HG03432 (cell line): ENCODE data around the gene APPBP2.
"Not testable (repeated sequence)": the region's sequence is repeated elsewhere in the genome, so short reads cannot be mapped to it uniquely, and the experiment has no call there.

ENCODE experiments used
- ATAC-seq: cut with Tn5 transposase; IDR thresholded peaks from one replicate; pipeline ENCODE4 v1.9.1; 2021; ENCODE audit warnings: mild to moderate bottlenecking, moderate library complexity; ENCODE audit not compliant: unreplicated experiment

APPBP2 gene

DNA sequence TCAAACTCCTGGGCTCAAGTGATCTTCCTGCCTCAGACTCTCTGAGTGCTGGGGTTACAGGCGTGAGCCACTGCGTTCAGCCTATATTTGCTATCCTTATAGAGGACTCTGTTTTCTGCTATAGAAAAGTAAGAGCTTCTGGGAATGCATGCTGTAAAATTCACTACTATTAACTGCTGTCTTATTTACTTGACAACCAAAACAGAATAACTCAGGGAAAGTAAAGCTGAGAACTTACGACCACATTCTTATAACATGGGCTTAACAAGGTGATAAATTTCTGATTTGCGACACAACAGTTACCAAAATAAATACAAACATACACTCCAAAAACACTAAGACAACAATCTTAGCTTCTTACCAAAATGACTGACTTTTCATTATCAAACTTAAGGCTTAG lies 23.9 kb downstream of the APPBP2 start:
- ATAC-seq, result no peak

DNA sequence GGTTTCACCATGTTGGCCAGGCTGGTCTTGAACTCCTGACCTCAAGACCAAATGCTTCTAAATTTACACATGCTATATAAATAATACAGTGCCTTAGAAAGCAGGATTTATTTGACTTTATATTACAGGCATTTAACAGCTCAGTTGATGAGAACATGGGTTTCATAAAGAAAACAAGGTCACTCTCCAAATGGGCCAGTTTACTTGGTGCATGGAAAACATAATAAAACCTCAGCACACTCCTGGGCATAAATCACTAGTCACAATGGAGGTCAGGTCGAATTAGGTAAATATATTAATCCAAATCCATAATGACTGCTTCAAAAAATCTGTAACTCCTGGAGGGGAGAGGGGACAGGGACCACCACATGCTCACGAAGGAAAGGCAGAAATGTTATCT lies 24.5 kb downstream of the APPBP2 start:
- ATAC-seq, result no peak

DNA sequence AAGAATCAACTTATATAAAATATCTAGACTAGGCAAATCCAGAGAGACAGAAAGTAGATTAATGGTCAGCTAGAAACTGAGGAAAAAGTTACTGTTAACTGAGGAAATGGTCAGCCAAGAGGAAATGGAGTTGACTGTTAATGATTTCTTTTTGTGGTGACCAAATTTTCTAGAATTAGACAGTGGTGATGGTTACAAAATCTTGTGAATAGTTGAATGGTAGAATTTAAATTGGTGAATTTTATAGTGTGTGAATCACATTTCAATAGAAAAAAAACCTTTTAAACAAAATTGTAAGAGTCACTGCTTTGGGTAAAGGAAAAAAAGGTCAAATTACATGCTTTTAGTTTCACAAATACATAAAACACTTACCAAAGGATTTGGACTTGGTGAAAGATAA lies 30.0 kb downstream of the APPBP2 start:
- no peak for ATAC-seq

DNA sequence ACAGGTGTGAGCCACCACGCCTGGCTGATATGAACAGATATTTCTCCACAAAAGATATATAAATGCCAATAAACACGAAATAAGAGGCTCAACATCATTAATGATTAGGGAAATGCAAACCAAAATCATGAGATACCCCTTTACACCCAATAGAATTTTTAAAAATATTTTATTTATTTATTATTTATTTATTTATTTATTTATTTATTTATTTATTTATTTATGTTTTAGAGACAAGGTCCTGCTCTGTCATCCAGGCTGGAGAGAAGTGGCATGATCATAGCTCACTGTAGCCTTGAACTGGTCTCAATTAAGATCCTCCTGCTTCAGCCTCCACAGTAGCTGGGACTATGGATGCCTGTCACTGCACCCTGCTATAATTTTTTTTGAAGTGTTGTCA lies 30.8 kb downstream of the APPBP2 start:
- ATAC-seq, result no peak

DNA sequence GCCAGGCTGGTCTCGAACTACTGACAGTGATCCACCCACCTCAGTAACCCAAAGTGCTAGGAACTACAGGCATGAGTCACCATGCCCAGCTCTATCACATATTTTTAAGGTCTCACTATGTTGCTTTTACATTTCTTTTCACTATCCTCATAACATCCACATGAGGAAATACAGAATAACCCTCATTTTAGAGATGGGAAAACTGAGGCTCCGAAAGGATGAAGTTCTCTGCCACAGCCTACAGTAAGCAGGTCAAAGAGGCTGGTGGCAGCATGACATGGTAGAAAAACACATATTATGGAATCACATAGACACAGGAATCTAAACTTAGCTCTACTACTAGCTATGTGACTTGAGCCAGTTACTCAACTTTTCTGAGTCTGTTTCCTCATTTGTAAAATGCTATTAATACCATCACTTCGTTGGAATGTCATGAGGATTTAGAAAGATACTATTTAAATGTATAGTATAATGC lies 32.2 kb downstream of the APPBP2 start:
- no peak for ATAC-seq

DNA sequence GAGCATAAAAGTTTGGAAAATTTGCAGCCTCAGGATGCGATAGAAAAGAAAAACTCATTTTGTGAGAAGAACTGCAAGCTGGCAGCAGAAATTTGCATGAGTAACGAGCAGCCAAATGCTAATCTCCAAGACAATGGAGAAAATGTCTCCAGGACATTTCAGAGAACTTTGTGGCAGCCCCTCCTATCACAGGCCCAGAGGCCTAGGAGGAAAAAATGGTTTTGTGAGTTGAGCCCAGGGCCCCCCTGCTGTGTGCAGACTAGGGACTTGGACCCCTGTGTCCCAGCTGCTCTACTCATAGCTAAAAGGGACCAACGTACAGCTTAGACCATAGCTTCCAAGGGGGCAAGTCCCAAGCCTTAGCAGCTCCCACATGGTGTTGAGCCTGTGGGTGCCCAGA lies 34.3 kb downstream of the APPBP2 start:
- no peak for ATAC-seq

DNA sequence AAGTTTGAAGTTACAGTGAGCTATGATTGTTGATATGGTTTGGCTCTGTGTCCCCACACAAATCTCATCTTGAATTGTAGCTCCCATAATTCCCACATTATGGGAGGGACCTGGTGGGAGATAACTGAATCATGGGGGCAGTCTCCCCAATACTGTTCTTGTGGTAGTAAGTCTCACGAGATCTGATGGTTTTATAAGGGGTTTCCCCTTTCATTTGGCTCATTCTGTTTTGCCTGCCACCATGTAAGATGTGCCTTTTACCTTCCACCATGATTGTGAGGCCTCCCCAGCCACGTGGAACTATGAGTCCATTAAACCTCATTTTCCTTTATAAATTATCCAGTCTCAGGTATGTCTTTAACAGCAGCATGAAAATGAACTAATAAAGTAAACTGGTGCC lies 35.4 kb downstream of the APPBP2 start:
- ATAC-seq, result not testable (repeated sequence)

DNA sequence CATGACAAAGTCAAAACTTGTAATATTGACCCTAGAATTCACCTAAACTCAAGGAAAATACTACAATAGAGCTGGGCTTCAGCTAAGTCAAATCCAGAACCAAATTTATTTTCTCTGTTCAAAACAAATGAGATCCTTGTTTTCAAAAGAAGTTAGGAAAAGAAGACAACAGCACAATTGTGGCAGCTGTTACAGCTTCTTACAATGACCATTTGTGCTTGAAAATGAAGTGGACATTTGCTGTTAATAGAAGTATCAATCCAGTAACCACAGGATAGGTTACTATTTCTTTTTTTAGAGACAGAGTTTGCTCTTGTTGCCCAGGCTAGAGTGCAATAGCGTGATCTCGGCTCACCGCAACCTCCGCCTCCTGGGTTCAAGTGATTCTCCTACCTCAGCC lies 44.4 kb downstream of the APPBP2 start:
- no peak for ATAC-seq

DNA sequence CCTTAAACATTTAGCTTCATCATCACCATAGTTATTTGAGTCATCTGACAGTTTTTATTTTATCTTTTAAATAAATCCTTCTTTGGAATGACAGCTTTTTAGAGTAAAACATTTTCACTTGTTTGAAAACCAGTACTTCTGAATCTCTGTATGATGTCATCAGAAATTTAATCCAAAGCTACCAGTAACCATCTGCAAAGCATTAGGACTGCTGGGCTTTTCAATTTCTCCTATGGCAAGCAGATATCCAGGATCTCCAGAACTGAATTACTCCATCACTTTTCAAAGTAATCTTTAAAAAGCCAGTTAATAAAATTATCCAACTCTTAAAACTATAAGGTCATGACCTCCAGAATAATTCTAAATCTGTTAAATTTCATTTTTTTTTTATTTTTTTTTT lies 52.3 kb downstream of the APPBP2 start:
- no peak for ATAC-seq

DNA sequence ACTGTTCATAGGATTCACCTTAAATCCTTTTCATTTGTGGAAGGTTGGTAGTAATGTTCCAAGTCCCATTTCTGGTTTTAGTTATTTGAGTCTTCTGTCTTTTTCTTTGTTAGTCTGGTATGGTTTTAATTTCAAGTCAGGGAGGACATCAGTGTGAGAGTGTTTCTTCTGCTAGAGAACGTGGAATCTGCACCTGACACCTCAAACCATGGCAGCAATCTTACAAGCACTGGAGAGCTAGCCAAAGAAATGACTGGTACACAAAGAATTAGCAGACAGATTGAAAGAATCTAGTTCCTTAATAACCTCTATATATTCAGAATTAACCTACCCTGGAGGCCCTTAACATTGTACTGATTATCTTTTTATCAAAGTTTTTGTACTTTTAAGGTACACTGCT lies 53.6 kb downstream of the APPBP2 start:
- ATAC-seq, result no peak

DNA sequence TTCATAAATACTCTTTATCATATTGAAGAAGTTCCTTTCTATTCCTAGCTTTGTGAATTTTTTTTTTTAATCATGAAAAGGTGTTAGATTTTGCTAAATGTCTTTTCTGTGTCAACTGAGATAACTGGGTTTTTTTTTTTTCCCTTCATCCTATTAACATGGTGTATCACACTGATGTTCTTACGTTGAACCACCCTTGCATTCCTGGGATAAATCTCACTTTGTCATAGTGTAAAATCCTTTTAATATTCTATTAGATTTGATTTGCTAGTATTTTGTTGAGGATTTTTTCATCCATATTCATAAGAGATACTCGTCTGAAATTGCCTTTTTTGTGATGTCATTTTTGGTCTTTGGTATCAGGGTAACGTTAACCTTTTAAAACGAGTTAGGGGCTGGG lies 54.6 kb downstream of the APPBP2 start:
- no peak for ATAC-seq

DNA sequence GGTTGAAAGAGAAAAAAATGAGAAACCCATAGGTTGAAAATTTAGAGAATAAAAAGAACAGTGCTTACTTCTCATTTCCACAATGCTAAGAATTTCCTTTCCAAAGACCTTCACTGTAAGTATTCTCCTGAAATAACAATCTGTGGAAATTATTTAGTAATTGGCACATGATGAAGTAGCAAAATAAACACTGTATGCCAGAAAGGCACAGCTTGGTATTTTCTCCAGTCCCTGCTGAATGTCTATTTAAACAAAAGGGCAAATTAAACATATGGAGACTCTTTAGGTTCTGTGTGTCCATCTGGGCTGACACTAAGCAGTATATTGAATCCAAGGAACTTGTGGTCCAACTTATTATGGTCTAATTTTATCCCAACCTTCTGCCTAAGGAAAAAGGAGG lies 57.7 kb downstream of the APPBP2 start:
- ATAC-seq, result no peak

DNA sequence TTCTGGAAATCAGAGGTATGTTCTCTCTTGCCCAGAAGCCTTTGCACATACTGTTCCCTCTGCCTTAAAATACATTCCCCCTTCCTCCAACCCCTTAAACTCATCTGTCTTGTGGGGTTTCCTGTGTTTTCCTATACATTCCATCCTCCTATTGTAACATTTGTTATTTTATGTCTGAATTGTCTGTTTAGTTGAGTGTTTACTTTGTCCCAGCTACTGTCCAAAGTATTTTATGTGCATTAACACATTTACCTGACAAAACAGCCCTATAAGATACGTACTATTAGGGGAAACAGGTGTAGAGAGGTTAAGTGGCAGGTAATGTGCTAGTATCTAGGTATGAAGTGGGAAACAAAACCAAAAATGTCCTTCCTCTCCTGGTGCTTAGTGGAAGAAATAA lies 61.7 kb downstream of the APPBP2 start:
- ATAC-seq, result no peak

DNA sequence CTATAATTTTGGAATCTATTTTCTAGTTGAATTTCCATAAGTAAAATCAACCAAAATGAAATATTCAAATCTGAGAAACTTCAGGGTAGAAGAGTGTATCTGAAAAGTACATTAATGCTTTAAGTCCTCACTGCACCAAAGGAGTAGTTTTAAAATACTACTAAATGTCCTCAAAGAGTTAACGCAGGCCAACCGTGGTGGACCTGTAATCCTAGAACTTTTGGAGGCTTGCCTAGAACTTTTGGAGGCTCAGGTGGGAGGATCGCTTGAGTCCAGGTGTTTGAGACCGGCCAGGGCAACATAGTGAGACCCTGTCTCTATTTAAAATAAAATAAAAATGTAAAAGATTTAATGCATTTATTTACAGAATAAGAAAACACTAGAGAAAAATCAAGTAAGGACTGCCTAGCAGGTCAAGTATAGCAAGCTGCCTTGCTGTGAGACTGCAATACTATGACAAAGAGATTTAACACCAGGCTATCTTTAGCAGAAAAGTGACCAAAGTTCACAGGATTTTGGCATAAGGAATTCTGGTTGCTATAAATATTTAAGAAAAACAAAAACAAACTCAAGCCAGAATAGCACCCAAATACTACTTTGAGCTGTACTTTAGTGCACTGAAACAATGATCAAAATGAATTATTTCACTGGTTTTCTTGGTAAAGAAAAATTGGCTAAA lies 62.7 kb downstream of the APPBP2 start:
- no peak for ATAC-seq

DNA sequence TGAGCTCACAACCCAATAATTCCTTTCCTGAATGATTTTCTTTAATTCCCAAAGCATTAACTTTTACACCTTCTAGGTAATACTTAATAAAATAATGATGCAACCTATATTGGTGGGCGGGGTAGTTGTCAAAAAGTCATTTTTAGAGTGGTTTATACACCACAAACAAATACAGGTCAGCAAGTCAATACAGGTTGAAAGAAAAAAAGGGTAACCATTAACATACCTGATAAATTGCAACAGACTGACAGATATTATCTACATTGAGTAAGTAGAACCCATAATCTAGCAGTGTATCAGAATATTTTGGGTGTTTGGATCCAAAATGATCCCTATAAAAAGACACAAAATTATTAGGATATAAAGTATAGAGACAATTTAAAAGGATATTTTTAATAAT lies 64.5 kb downstream of the APPBP2 start:
- no peak for ATAC-seq

DNA sequence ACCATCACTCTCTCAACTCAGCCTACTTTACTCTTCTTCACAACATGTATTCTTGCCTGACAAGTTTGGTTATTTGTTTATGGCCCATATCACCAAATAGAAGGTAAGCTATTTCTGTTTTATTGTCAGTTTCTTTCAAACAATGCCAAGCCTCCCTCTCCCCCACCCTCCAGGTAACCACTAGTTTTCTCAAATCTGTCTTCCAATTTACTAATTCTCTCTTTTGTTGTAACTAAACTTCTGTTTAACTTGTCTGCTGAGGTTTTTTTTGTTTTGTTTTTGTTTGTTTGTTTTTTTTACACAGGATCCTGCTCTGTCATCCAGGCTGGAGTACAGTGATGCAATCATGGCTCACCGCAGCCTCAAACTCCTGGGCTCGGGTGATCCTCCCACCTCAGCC lies 68.9 kb downstream of the APPBP2 start:
- ATAC-seq, result no peak

DNA sequence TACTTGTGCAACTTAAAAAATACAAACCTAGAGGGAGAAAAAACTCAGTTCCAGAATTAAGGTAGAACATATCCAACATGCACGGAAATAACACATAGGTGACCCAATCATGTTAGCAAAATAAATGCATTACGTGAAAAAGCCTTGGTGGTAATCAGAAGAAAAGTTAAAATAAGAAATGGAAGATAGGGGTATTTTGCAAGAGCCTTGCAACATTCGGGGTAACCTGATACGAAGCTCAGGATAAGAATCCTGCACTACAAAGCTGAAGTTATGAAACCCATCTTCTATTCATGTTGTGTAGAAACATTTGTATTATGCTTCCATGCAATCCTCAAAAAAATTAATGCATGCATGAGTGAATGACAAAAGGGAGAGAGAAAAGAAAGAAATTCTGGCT lies 70.7 kb downstream of the APPBP2 start:
- no peak for ATAC-seq

DNA sequence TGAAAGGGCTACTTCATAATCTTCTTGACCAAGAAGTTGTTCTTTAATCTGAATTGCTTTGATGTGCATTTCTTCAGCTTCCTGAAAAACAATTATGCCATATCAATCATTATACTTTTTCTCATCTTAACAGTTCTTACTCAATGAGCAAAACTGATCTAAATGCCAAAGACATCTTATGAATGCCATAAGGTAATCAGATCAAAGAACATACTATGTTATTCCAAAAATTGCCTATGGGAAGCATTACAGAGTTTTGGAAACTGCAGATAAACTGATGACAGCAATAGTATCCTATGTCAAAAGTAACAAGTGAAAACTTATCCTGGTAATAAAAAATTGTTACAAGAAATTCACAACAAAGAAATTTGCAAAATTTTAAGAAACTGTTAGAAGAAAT lies 74.1 kb downstream of the APPBP2 start:
- ATAC-seq, result no peak

DNA sequence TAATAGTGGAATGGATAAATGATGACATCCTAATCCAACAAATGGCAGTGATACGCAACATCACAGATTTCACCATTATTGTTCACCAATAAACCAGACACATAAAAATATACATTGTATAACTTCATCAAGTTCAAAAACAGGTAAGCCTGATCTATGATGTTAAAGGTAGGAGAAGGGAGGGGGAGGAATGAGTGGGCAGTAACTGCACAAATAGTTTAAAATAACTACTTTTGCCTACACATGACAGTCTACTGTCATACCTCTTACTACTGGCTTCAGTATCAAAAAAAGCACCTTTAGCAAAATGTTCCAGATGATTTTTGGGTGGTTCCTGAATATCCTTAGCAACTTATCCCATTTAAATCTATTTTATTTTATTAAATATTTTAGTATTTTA lies 75.0 kb downstream of the APPBP2 start:
- no peak for ATAC-seq

DNA sequence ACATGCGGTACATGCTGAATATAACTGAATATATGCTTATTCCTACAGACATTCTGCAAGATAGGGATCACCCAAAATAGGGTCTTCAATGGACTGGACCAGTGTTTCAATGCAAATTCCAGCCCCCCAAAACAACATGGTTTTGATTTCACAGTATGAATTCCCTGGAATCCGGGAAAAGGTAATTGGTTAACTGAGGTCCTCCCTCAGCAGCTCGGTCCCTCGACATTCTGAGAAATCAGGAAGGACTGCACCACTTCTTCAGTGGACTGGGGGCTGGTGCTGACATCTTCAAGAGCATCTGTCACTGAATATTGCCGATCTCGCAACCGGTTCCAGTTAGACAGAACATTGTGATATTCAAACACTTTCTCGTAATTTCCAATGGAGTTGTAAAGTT lies 78.7 kb downstream of the APPBP2 start:
- no peak for ATAC-seq

DNA sequence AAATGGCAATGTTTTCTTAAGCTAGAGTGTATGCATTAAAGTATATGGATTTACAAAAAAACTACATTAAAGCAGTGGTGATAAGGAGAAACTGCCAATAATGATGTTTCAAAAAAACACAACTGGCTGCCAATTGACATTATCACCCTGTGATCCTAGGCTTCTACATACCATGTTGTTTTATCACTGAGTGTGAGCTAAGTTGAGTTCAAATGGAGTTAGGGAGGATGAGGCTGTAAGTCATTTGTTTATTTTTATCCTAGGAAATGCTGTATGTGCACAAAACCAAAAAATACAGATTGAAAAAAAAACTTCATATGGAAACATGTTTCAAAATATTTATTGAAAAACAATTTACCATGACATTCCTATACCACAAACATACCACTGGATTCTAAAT lies 80.9 kb downstream of the APPBP2 start:
- ATAC-seq, result no peak

DNA sequence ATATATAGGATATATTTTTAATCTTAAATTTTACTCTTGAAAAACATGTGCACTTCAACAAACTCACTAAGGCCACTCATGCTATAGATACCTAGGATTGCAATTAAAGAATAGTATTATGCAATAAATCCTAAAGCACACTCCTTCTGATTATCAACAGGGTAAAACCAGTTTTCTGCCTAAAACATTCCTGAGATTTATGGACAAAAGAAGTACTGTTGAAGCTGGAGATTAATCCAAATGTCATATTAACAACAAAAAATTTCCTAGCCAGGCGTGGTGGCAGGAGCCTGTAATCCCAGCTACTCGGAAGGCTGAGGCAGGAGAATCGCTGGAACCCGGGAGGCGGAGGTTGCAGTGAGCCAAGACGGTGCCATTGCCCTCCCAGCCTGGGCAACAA lies 82.3 kb downstream of the APPBP2 start:
- ATAC-seq, result no peak
